ENCODE data around the gene NCKAP5L.
"Not testable (repeated sequence)": the region's sequence is repeated elsewhere in the genome, so short reads cannot be mapped to it uniquely, and the experiment has no call there.

Gene NCKAP5L

DNA sequence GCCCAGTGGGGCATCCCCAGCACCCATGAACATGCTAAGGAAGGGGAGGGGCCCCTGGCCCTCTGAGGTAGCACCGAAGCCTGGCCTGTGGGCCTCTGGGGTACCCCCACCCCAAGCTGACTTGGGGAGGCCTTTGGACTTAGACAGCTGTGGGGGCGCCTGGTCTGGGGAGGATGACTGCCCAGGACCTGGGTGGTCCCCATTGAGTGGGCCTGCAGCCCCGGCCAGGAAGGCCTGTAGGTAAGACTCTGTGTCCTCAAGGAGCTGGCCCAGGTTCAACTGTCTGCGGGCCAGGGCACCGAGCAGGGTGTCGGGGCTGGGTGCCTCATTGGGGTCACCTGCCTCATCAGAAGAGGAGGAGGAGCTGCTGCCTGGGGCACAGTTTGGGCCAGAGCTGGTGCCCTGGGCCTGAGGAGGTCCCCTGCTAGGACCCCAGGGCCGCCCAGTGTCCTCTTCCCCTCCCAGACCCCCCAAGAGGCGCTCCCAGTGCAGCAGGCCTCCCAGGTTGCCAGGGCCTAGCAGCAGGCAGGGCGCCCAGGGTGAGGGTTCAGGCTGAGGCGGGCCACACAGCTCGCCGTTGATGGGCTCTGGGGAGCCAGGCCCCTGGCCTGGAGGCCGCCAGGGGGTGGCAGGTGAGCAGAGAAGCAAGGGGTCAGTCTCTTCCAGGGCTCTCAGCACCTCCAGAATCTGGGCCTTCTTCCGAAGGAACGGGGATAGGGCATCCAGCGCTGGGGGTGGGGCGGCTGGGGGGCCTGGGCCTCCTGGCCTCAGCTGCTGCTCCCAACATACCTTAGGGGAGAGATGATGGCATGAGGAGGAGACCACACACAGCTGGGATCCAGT, 31.4 kb downstream of the NCKAP5L start:
- DNase-seq: no peak

DNA sequence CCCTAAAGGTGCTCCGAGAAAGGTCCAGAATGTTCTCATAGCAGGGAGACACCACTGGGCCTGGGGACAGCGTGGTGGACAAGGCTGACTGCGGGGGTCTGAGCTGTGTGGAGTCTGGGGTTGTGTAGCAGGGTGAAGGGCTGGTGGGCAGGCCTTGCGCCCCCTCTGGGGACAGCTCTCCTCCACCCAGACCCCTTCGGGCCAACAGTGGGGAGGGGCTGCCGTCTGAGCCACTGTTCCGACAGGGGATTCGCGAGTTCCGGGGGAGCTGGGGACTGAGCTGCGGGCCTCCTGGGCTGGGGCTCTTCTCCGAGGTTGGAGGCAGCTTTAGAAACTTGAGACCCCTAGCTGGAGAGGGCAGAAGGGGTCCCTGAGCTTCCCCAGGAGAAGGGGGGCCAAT, 32.1 kb downstream of the NCKAP5L start:
- no peak for DNase-seq

DNA sequence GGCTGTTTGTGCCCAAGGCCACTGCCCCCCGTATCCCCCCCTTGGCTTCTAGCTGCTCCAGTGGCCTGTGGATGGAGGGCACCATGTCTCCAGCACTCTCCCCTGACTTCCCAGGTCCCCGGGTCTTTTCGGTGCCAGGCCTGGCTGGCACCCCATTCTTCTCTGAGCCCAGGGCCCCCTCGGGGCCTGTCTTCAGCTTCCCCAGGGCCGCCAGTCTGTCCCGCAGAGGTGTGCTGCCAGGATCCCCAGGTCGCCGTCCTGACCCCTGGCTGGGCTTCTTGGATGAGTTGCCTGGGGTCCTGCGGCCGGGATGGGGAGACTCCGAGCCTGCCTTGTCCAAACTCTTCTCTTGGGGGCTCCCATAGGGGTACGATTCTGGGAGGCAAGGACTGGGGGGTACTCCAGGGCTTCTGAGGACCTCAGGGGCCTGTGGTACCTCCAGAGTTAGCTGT, 32.5 kb downstream of the NCKAP5L start:
- DNase-seq: no peak

DNA sequence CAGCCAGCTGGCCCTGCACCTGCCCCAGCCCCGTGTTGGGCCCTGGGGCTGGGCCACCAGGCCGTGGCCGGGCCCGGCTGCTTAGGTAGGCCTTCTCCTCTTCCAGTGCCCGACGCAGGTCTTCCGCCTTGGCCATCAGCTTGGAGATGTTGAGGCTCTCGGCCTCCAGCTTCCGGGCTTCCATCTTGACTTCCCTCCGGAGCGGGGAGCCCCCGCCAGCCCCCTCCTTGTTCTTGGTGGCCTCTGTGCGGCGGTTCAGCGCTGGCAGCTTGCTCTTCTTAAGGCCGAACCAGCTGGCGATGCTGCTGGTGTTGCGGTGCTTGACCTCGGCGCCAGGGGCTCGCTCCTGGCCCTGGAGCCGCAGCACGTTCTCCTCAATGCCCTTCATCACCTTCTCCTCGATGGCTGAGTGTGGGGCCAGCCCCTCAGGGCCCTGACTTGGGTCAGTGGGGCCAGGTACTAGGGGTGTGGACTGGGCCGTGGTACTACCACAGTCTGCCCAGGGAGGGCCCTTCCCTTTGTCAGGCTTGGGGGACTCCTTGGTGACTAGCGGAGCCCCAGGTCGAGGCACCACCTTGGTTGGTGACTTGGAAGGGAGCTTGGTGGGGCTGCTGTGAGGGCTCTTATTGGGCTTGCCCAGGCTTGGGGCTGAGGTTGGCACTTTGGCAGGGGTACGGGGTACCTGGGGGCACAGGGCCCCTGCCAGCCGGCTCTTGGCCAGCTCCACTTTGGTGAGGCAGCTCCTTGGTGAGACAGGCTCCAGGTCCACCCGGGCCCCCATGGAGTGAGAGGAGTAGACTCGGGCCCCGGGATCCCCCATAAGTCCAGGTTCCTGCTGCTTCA, 33.2 kb downstream of the NCKAP5L start:
- DNase-seq: no peak

DNA sequence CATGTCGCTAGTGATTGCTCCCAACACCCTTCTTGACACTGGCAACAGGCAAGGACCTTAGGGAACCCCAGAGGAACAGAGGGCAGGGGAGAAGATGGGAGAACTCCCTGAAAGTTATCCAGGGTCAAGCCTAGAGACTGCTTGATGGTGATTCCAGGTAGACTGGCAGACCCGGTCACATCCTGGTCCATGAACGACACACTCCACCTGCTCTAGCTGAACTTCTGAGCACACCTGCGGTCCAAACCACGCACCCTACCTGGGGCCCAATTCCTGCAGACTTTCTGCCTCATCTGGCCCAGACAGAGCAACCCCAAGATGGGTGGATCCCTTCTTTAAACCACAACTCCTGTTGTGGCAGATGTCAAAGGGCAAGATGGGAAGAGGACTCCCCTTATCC, 34.2 kb downstream of the NCKAP5L start:
- no peak for DNase-seq

DNA sequence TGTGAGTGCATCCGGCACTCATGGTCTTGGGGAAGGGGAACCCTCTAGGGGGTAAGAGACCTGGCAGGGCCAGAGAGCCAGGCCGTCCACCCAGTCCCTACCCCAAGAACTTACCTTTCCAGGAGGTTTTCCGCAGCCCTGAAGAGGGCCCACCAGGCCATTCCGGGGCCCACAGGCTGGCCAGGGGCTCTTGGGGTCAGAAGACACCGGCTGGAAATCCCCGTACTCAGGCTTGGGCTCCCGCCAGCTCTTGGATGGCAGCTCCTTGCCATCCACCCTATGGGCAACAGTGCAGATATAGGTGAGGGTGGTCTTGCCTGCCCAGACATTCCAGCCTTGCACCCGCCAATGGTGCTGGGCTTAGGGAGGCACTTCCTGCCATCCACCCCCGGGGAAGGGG, 34.6 kb downstream of the NCKAP5L start:
- DNase-seq: no peak

DNA sequence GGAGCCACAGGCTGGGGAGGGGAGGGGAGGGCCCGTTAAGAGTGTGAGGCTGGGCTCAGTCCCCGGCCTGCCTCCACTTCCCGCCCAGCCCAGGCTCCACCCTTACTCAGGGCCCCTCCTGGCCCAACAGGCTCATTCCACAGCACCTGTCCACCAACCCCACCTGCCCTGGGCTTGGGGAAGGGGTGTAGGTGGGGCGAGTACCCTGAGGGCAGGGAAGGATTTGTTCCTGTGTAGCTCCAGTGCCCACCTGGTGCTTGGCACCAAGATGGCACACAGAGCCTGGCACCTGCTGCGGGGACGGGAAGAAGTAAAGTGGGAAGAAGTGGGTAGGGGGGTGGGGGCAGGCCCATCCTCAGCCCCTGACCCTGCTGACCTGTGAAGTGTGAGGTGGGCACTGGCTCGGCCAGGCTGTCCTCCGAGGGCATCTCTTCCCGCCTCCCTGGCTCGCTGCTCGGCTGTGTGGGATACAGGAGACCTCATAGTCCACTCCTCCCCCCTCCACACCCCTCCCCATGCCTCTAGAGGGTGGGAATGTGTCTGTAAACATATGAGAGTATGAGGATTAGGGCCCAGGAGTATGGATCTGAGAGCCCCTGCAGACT, 35.1 kb downstream of the NCKAP5L start:
- DNase-seq: no peak

DNA sequence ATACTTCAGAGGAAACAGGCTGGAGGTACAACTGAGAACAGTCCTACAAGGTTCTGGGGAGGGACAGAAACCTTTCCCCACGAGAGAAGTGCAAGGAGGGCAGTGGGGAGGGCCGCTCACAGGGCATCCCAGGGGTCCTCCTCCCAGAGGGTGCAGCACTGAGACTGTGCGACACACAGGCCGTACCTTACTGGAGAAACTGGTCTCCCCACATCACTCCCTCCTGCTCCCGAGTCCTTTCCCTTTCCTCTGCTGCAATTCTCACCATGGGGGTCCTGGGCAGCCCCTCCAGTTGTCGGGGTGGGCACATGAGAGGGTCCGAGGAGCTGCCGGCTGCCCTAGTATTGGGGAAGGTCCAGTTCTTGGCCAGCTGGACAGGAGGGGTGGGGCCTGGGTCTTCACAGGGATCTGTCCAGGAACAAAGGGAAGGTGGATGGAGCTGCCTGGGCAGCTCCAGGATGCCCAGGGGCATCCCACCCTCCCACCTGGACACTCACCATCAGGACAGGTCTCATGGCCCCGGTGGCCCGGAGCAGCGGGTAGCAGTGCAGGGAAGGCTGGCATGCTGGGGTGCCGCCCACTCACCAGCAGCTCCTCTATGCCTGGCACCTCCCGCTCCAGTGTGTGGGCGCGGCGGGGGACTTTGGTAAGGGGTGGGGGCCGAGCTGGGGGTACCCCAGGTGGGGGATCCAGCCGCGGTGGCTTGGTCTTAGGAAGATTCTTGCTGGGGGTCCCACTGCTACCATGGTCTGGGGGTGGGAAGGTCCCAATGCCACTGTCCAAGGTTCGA, 35.8 kb downstream of the NCKAP5L start:
- no peak for DNase-seq

DNA sequence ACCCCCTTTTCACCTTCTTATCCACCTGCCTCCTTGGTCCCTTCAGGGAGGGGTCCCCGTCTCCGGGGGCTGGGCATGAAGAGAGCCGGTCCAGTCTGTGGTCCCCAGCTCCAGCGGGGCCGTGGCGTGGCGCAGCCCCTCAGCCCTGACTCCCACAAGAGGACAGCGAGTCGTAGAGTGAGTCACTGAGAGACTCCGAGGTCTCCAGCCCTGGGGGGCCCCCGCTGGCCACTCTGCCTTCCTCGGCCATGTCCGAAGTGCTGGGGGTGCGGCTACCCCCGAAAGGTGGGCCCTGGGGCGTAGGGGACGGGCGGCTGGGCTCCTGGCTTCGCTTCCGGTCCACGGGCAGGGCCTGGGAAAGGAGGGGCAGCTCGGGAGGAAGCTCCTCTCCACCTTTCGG, 36.5 kb downstream of the NCKAP5L start:
- no peak for DNase-seq

DNA sequence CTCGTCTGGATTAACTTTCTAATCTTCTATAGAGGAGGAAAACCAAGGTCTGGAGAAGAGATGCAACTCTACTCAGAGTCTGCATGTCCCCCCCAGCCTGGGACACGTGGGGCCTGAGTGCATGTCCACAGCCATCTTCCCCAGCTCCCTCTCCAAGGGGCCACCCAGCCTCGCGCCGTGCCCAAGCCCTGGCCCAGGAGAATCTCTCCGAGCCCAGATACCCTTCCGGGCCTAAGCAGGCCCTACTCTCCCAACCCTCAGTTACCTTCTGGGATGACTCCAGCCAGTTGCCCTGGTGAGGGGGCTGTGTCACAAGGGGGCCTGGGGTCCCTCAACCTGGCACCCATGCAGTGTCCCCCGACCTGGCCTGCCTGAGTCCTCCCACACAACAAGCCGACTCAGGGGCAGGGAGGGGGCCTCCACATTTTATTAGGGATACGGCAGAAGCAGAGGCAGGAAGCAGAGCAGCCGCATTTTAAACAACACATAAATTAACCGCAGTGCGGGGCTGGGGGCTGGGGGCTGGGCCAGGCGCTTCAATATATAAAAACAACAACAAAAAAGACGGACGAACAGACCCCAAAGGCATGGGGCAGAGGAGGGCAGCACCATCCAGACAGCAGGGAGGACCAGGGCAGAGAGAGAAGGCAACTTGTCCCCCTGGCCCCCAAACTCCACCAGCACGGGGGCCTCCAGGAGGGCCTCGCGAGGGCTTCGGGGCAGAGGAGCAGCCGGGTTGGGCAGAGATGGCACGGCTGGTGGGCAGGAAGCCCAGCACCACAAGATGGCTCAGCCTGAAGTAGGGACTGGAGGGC, 37.3 kb downstream of the NCKAP5L start:
- DNase-seq: no peak

DNA sequence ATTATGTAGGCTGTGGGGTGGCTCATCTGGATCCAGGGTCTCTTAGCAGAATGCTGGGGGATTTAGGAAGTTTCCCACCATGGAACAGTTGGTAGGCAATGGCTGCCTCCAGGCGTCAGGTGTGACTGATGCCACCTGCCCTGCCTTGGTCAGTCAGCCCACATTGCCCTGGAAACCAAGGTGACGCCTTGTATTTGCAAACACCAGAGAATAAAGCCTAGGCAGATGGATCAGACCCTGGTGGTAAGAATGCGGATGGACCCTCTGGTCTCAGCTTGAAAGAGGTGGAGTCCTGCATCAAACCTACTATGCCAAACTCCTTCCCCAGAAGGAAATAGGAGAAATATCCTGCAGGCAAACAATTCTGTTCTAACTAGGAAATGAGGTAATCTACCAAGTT, 38.2 kb downstream of the NCKAP5L start:
- DNase-seq: no peak

DNA sequence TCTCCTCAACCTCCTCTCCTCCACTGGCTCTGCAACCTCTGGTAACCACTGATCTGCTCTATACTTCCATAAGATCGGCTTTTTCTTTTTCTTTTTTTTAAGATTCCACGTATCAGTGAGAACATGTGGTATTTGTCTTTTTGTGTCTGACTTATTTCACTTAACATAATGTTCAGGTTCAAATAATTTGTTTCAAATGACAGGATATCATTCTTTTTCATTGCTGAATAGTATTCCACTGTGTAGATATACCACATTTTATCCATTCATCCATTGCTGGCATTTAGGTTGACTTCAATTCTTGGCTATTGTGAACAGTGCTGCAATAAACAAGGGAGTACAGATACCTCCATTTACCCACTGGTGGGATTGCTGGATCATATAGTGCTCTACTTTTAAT, 40.5 kb downstream of the NCKAP5L start:
- DNase-seq: no peak

DNA sequence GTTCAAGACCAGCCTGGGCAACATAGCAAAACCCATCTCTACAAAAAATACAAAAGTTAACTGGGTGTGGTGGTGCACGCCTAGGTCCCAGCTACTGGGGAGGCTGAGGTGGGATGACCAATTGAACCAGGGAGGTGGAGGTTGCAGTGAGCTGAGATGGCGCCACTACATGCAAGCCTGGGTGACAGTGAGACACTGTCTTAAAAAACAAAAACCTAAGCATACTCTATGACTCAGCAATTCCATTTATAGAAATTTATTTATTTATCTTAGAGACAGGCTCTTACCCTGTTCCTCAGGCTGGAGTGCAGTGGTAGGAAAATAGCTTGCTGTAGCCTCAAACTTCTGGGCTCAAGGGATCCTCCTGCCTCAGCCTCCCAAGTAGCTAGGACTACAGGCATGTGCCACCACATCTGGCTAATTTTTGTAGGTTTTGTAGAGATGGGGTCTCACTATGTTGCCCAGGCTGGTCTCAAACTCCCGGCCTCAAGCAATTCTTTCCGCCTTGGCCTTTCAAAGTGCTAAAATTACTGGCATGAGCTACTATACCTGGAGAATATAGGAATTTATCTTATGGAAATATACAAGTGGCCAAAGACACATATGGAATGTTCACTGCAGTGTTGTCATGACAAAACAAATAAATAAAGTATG, 43.3 kb downstream of the NCKAP5L start:
- DNase-seq: no peak

DNA sequence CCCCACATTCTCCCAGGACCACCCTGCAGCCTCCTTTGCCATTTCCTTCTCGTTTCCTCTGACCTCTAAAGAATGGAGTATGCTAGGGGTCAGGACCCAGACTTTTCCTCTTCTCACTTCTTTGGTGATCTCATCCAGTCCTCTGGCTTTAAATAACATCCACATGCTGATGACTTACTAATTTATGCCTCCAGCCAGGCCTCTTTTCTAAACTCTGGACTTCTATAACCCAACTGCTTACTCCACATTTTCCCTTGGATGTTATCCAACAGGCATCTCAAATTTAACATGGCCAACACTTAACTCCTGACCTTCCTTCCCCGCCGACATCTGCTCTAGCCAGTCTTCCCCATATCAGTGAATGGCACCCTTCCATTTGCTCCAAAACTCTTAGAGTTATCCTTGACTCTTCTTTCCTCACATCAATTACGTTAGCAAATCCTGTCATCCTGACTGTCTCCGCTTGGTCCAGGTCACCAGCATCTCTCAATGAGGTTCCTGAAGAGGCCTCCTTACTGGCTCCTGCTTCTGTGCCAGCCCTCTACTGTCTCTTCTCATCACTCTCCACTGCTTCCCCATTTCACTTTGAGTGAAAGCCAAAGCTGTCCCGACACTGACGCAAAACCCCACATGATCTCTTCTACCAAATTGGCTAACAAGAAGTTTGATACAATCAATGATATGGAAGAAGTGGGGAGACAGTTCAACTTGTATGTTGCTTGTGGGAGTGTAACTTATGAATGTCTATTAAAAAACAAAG, 44.1 kb downstream of the NCKAP5L start:
- no peak for DNase-seq

DNA sequence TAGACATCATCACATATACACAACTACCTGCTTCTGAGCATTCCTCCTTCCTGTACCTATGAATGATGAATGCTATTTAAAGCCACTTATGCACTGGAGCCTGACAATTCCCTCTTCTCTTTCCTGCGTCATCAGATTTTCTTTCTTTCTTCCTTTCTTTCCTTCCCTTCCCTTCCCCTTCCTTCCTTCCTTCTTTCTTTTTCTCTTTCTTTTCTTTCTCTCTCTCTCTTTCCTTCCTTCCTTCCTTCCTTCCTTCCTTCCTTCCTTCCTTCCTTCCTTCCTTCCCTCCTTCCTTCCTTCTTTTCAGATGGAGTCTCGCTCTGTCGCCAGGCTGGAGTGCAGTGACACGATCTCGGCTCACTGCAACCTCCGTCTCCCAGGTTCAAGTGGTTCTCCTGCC, 47.3 kb downstream of the NCKAP5L start:
- DNase-seq: not testable (repeated sequence)

DNA sequence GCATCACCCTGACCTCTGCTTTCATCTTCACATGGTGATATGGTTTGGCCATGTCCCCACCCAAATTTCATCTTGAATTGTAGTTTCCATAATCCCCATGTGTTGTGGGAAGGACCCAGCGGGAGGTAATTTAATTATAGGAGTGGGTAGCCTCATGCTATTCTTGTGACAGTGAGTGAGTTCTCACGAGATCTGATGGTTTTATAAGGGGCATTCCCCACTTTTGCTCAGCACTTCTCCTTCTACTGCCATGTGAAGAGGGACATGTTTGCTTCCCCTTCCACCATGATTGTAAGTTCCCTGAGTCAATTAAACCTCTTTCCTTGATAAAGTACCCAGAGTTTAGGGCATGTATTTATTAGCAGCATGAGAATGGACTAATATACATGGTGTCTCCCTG, 48.6 kb downstream of the NCKAP5L start:
- DNase-seq: no peak

DNA sequence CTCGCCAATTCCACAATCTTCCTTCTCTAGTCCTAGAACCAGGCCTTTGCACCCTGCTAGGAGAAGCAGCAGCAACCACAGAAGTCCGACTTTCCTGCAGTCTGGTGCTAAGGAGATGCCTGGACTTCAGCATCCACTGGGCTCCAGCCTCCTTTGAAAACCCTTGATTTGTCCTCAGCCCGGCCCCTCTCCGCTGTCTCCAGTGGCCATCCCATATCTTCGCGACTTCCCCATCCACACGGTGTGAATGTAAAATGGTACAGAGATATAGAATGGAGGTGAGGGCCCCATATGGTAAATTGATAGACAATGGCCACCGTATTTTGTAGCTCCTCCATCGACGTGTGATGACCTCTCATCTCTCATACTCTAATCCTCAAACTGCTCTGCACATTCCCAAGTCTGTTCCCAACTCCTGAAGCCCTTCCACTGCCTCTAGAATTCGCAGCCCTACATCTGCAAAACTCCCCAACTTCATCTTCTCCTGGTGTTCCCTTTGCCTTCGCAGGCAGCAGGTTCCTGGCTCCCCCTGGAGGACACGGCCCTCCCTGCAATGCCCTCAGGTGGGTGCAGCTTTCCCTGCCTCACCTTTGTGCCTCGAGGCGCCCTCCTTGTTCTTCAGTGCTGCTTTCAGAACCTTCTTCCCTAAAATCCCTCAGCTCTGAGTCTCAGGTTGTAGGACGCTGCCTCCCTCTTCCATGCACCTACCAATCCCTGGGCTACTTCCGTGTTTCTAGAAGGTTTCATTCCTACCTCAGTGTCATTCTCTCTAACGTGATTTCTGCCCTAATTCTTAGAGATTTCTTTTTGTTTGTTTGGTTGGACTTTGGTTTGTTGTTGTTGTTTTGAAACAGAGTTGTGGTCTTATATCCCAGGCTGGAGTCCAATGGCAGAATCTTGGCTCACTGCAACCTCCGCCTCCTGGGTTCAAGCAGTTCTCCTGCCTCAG, 50.1 kb downstream of the NCKAP5L start:
- DNase-seq: peak; percentile 77

DNA sequence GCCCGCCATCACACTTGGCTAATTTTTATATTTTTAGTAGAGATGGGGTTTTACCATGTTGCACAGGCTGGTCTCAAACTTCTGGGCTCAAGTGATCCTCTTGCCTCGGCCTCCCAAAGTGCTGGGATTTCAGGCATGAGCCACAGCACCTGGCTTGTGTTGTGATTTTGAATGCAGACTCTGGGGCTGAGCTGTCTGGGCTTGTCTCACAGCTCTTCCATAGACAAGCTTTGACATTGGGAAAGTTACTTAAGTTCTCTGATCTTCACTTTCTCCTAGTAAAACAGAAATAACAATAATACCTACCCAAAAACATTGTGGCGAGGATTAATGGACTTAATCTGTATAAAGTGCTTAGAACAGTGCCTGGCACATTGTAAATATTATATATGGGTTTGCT, 50.9 kb downstream of the NCKAP5L start:
- no peak for DNase-seq

DNA sequence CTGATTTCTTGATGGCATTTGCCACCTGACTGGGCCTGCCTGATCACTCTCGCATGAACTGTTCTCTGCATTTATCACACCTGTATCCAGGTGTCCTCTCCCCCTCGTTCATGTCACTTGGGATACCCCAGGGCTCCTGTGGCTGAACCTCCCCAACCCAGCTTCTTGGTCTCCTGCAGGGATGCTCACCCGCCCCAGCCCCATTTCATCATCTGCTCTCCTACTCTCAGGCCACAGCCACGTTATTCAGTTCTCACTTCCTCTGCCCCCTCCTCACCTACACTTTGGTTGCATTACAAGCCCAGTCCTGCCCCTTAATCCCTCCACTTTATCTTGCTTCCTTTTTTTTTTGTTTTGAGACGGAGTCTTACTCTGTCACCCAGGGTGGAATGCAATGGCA, 51.4 kb downstream of the NCKAP5L start:
- DNase-seq: no peak

All from stimulated activated CD4-positive, alpha-beta T cell treated with anti-CD3 and anti-CD28 coated beads, Interleukin-12 subunit alpha, Interleukin-12 subunit beta, amount 100 ng/mL, for 4 hours (primary cell).